Activated CD8-positive, alpha-beta memory T cell treated with anti-CD3 and anti-CD28 coated beads for 24 hours (primary cell): ENCODE measurements around the gene MTREX.

Experiments used
- DNase-seq: peaks from one replicate; pipeline ENCODE4 v3.0.0-alpha.2; 2020

MTREX gene

GRCh38 chr5:55385846-55386245 lies 78.1 kb downstream of the MTREX start:
- no peak for DNase-seq

DNA sequence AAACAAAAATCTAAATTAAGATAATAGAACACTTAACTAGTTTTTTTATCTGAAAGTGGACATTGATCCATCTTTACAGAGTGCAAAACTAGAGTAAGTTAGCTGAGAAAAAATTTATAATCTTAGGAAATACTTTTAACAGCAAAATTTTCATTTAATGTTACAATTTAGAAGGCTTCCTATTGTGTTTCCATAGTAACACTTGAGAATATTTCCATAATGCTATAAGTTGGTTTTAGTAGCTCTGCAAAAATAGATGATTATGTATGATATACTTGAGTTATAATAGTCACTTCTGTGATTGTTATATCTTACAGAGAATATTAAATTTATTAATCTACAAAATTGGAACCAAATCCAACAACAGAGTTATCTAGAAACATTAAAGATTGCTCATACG lies 78.6 kb downstream of the MTREX start:
- no peak for DNase-seq

GRCh38 chr5:55387865-55388264 lies 80.1 kb downstream of the MTREX start:
- DNase-seq, result no peak

DNA sequence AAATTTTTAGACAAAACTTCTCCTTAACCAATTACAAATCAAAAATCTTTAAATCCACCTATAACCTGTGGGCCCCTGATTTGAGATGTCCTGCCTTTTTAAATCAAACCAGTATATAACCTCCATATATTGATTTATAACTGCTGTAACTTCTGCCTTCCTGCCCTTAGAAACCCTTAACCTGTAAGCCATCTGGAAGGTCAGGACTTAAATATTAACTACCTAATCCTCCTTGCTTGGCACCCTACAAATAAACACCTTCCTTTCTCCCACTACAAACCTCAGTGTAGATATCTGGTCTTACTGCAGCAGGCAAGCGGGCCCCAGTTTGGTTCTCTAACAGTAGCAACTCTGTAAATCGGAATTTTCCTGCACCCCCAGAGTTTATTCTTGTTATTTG lies 83.9 kb downstream of the MTREX start:
- no peak for DNase-seq

GRCh38 chr5:55392669-55393068 lies 84.9 kb downstream of the MTREX start:
- DNase-seq, result no peak

DNA sequence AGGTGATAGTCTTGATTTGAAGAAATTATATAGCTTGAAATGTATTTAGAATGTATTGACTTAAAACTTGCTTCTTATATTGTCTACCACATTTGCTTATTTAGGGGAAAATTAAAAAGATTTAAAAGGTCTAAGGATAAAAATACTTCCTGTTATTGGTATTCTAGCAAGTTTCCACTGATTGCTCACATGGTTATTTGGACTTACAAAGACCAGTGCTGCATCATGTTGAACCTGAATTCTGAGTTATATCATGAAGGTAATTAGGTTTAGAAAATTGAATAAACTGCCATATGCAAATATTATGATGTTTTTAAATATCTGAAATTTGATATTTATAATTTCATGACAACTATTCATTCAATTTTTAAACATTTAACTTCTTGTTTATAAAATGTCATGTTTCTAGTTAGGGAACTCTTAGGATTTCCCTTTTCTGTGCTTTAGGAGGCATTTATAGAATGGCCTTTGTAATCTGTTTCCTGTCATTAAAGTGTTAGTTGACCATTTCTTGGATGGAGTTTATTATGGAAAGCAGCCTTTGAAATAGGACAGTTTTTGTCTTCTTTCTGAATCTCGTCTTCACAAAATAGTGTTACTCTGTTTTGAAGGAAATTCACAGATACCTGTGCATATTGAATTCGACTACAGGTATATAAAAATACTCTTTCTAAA lies 85.8 kb downstream of the MTREX start:
- no peak for DNase-seq

- DNase-seq, result no peak
Observed at GRCh38 chr5:55402199-55402598, 94.4 kb downstream of the MTREX start.

- DNase-seq, result no peak
Observed at GRCh38 chr5:55406292-55406691, 98.5 kb downstream of the MTREX start.

- DNase-seq, result no peak
Observed at GRCh38 chr5:55407059-55407684, 99.4 kb downstream of the MTREX start.

- no peak for DNase-seq
Observed at GRCh38 chr5:55407984-55408383, 100.2 kb downstream of the MTREX start.

DNA sequence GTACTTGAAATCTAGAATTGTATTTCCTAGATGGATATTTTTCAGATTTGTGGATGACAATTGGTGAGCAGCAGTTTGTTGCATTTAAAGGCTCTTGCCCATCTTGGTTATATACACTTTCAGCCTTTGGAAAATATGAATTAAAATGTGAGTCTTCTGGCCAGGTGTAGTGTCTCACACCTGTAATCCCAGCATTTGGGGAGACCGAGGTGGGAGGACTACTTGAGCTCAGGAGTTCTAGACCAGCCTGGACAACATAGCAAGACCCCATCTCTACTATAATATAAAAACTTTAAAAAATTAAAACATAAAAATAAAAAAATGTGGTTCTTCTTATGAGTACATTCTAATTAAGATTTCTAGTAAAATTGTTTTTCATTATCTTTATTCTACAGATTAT lies 102.0 kb downstream of the MTREX start:
- DNase-seq, result no peak

GRCh38 chr5:55410845-55411244 lies 103.1 kb downstream of the MTREX start:
- DNase-seq, result no peak

GRCh38 chr5:55411876-55412275 lies 104.1 kb downstream of the MTREX start:
- no peak for DNase-seq

GRCh38 chr5:55413644-55414043 lies 105.9 kb downstream of the MTREX start:
- DNase-seq, result no peak

DNA sequence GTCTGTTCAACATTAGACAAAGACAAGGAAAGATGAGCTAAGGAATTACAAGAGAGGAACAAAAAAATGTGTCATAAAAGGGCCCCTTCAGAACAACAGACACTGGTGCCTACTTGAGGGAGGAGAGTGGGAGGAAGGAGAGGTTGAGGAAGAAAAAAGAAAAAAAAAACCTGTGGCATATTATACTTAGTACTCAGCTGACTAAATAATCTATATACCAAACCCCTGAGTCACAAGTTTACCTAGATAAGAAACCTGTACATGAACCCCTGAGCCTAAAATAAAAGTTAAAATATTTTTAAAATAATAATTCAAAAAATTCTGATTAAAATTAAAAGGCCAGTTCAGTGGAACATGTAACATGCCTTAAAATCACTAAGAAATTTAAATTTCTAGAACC lies 107.3 kb downstream of the MTREX start:
- DNase-seq, result no peak

- no peak for DNase-seq
Observed at GRCh38 chr5:55416306-55416705, 108.5 kb downstream of the MTREX start.

DNA sequence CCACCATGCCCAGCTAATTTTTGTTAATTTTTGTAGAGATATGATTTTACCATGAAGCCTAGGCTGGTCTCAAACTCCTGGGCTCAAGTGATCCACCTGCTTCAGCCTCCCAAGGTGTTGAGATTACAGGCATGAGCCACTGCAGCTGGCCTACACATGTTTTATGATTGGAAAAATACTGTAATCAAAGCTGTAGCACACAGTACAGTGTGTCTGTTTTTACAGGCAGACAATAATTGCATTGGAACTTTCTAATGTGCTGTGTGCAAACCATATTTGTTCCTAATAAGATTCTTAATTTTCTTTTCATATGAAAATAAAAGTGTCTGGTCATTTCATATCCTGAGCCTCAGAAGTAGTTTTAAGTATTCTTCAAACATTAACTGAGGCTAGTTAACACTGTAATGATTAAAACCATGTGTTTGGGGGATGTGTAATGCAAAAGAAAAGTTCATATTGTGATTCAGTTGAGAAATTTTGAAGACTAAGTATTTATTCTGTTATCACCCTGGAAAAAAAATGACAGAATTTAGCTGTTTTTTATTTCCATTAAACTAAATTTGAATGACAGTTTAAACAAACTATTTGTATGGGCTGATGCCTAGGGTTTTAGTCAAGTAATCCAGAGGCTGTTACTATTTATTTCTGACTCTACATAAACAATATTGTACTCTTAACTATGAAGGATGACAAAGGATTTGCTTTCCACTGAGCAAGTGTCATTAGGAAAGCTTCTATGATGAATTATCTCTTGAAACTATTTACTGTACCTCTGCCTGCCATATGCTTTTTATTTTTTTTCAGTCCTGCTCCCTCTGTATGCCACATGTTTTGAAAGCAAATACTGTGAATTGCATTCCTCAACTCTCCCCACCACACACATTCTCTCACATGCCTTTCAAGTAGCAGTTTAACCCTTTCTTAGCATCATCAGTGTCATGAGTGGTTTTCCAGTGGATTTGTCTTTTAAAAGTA lies 111.5 kb downstream of the MTREX start:
- DNase-seq, result no peak

GRCh38 chr5:55421074-55421529 lies 113.3 kb downstream of the MTREX start:
- peak; percentile 71 for DNase-seq

GRCh38 chr5:55426455-55426854 lies 118.7 kb downstream of the MTREX start:
- no peak for DNase-seq

GRCh38 chr5:55427157-55427556 lies 119.4 kb downstream of the MTREX start:
- no peak for DNase-seq

DNA sequence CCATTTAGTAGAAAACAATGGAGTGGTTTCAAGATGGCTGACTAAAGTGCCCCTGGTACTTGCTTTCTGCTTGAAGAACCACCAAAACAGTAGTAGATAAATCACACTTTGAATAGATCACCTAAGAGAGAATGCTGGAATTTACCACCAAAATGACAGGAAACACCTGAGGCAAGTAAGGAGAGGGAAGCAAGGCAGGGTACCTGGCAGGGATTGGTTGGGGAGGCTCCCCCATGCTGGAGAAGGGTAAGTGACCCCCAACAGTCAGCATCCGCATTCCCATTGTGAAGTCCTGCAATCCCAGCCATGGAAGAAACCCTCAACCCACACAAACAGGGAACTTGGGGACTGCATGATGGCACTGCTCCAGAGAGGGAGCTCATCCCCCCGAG lies 121.4 kb downstream of the MTREX start:
- DNase-seq, result no peak

GRCh38 chr5:55429613-55430253 lies 121.9 kb downstream of the MTREX start:
- no peak for DNase-seq

GRCh38 chr5:55432549-55432948 lies 124.8 kb downstream of the MTREX start:
- DNase-seq, result no peak
